Measurements from ENCODE around the gene GORASP2. TPM values are rescaled to one million over a fixed set of nuclear protein-coding genes. Genes with fewer than 3 reads are reported as not detected.

The GORASP2 gene
- total RNA-seq, 1 donor from 2014 or later: 63.1 TPM

- DNase-seq (ENCODE audit: low spot score) (no peak), ATAC-seq (no peak)
- intact Hi-C loops (cut with DNase I): no loop called here
Observed at GRCh38 chr2:170950221-170950761, 21.2 kb downstream of the GORASP2 start.

DNA sequence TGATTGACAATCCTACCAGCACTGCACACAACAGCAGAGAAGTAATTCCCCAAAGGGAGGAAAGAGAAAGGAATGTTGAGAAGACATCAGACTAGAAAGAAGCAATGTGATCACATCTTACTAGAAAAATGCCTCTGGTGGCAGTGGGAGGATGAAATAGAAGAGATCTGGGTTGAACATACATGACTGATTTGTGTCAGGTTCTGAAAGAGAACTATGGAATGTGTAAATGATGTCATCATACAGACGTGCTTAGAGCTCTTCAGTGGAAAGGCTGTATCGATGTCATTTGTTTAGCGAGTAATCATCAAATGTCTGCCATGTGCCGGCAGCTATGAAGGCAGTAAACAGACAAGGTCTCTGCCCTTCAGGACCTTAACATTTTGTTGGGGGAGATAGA lies 24.9 kb downstream of the GORASP2 start:
- no peak for DNase-seq (ENCODE audit: low spot score)
- intact Hi-C loops (cut with DNase I): no loop called here
- no peak for ATAC-seq

DNA sequence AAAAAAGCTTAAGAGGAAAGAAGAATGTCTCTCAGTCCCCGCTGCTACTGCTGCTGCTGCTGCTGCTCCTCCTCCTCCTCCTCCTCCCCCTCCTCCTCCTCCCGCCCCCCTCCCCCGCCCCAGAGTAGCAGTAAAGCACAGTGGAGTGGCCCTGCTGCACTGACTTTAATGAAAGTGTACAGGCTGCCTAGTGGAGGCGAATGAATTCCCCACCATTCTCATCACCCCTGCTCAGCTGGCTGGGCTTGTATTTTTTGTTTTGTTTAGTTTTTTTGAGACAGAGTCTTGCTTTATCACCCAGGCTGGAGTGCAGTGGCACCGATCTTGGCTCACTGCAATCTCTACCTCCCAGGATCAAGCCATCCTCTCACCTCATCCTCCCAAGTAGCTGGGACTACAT lies 34.3 kb downstream of the GORASP2 start:
- no peak for ATAC-seq
- intact Hi-C loops (cut with DNase I): no loop called here
- DNase-seq (ENCODE audit: low spot score): no peak

DNA sequence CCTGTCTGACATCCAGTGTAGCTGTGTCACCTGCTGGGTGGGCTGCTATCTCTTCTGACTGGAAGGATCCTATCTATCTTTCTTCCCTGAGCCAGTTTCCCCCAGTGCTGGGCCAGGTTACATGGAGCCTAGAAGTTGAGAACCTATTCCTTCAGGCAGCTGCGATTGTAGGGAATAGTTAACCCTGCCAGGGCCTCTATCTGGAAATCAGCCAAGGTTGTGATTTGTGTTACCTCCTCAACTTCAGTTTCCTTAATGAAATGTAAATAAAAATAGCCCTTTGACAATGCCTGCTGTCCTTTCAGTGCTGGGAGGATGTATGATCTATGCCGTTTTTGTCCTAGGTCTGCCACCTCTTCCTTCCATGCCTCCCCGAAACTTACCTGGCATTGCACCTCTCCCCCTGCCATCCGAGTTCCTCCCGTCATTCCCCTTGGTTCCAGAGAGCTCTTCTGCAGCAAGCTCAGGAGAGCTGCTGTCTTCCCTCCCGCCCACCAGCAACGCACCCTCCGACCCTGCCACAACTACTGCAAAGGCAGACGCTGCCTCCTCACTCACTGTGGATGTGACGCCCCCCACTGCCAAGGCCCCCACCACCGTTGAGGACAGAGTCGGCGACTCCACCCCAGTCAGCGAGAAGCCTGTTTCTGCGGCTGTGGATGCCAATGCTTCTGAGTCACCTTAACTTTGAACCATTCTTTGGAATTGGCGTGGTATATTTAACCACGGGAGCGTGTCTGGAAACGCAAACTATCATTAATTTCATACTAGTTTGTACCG lies 36.6 kb downstream of the GORASP2 start:
- ATAC-seq: no peak
- DNase-seq (ENCODE audit: low spot score): no peak
- intact Hi-C loops (cut with DNase I): no loop called here

DNA sequence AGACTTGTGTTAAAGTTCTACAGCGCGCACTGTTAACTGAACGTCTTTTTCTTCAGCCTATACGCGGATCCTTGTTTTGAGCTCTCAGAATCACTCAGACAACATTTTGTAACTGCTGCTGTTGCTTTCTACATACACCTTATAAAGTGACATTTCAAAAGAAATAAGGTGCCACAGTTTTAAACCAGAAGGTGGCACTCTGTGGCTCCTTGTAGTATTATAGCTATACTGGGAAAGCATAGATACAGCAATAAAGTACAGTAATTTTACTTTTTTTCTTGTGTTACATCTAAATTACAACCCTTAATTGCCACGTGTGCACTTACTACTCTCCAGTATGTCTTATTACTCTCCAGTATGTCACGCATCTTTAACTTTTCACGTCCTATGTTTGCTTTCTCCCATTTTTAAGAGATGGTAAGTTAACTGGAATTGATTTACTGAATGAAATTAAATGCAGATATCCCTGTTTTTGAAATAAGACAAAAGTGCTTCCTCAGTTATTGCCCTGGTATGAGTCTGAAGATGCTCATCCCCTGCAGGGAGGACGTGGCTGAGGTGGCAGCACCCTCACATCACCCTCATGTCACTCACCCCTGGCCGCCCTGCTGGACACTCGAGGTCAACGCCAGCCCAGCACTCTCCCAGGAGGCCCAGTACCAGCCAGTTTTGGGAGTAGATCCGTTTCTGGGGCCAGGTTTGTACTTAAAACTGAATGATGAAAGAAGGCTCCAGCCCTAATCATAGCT lies 37.8 kb downstream of the GORASP2 start:
- DNase-seq (ENCODE audit: low spot score) (no peak), ATAC-seq (no peak)
- intact Hi-C loops (cut with DNase I): no loop called here

DNA sequence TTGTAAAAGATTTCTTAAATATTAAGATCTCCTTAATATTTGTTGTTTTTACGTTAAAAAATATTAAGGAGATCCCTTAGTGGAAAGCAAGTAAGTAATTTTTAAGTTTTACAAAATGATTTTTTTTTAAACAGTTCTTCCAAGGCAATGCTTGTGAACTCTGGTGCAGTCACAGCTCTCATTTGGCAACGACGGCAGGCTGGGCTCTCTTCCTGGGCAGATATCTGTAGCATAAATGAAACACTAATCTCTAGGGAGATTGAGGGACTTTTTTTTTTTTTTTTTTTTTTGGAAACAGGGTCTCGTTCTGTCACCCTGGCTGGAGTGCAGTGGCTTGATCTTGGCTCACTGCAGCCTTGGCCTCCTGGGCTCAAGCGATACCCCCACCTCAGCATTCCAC lies 38.5 kb downstream of the GORASP2 start:
- intact Hi-C loops (cut with DNase I): no loop called here
- no peak for DNase-seq (ENCODE audit: low spot score)
- ATAC-seq: no peak

DNA sequence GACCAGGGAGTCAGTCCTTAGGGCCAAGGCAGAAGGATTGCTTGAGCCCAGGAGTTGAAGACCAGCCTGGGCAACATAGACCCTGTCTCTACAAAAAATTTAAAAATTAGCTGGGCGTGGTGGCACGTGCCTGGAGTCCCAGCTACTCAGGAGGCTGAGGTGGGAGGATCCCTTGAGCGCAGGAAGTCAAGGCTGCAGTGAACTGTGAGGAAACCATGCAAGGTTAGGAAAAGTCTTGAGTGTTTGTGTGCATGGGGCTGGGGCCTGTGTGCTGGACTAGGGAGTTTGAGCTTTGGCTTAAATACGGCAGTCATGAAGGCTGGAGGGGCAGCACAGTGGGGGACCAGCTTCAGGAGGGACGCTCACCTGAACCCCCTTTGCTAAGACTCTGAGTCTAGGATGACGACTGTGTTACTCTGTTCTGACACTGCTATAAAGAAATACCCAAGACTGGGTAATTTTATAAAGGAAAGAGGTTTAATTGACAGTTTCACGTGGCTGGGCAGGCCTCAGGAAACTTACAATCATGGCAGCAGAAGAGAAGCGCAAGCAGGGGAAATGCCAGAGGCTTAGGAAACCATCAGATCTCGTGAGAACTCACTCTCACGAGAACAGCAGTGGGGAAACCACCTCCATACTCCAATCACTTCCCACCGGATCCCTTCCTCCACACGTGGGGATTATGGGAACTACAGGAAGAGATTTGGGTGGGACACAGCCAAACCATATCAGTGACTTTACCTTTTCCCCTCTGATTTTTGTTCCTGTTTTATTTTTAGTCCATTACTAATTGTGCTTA lies 39.4 kb downstream of the GORASP2 start:
- DNase-seq (ENCODE audit: low spot score): no peak
- intact Hi-C loops (cut with DNase I): no loop called here
- peak; percentile 26 for ATAC-seq

DNA sequence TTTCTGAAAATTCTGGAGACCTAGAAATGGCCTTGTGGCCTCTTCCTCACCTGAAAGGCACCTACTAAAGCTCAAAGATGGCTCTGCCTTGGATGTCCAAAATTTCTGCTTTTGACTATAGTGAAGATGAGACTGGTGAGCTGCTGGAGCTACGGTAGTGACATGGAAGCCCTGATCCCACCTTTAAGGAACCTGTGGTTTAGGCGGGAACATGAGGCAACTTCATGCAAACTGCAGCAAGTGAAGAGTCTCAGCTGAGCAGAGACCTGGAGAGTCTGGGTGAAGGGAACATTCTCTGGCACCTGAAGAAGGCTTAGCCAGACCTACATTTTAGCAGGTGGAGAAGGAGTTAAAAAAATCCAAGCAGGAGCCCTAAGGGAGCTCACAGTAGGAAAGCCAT lies 40.0 kb downstream of the GORASP2 start:
- intact Hi-C loops (cut with DNase I): no loop called here
- no peak for DNase-seq (ENCODE audit: low spot score)
- no peak for ATAC-seq

DNA sequence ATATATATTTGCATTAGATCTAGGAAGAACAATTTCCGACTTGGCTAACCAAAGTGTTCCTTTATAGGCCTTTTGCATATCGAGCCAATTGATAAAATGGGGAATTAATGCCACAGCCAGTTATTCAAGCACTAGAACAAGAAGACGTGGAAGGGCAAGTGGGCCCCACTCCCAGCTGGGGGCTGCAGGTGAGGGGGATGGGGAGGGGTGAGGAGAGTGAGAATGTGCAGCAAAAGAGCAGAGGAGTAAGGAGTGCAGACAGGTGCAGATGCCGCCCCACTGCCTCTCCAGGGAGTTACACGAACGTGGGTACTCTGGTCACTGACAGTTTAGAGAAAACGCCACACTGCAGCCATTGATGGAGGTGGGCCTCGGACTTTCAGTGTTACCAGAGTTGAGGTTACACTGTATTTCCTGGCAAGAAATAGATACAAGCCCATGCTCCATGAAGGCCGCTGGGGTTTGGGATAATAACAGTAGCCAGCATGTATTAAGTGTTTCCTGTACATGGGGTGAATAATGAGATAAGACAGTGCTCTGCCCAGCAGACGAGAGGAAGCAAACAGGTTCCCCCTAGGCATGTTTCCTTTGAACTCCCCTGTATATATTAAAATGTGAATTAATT lies 40.9 kb downstream of the GORASP2 start:
- ATAC-seq (no peak), DNase-seq (ENCODE audit: low spot score) (no peak)
- intact Hi-C loops (cut with DNase I): loop anchor here (1.0 to 10.0 kb wide), 2 partner anchors 35 to 445 kb away; no protein-coding TSS in a partner anchor

DNA sequence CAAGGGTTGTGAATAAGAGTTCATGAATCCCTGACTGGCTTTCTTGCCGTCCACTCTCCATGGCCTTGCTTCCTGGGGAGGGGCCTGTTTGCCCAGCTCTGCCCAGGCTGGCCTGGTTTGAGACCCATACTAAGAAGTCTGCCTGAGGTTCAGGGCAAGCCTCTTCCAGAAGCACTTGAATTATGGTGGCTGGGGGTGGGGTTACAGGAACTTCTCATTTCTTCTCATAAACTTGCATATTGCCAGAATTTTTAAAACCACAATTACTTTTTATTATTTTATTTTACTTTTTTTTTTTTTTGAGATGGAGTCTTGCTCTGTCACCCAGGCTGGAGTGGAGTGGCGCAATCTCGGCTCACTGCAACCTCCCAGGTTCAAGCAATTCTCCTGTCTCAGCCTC lies 42.0 kb downstream of the GORASP2 start:
- ATAC-seq (no peak), DNase-seq (ENCODE audit: low spot score) (no peak)
- intact Hi-C loops (cut with DNase I): loop anchor here (10.0 kb wide), 1 partner anchor 444 kb away; no protein-coding TSS in a partner anchor

DNA sequence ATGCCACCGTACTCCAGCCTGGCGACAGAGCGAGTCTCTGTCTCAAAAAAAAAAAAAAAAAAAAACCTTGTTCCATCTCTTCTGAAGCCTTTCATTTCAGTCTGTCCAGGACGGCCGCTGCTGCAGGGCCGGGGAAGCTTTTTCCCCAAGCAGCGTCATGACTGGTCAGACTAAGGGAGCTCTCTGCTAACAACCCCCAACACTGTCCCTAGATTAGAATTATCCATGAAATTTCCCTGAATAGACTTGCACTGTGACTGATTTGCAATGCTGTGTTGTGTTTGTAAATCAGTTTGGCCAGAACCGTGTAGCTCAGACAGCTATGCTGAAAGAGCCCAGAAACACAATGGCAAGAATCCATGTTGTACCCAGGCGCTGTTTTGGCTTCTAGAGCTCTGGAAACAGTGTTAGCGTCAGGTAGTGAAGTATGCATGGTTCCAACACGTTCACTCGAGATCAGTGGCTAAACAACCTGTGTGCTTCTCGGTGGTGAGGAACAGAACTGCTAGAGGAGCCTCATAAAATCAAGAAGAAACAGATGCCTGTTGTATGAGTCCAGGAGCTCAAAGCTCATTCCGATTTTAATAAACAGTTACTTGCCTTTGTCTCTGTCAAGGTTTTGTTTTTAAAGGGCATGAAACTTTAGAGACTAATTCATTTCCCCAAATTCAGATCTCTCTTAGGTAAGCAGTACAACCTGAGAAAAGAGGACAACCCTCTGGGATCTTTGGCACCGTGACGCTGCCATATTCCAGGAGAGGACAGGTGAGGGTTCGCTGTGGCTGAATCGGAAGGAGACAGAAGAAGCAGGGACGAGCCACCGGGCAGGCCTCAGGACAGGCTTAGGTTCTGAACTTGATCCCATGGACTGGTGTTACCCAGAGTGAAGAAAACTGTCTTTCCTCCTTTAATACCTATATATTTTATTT lies 43.5 kb downstream of the GORASP2 start:
- ATAC-seq (no peak), DNase-seq (ENCODE audit: low spot score) (no peak)
- intact Hi-C loops (cut with DNase I): loop anchor here (10.0 kb wide), 1 partner anchor 442 kb away; no protein-coding TSS in a partner anchor

- ATAC-seq: no peak
- intact Hi-C loops (cut with DNase I): loop anchor here (10.0 kb wide), 1 partner anchor 442 kb away; no protein-coding TSS in a partner anchor
- DNase-seq (ENCODE audit: low spot score): no peak
Observed at GRCh38 chr2:170973225-170973491, 44.1 kb downstream of the GORASP2 start.

DNA sequence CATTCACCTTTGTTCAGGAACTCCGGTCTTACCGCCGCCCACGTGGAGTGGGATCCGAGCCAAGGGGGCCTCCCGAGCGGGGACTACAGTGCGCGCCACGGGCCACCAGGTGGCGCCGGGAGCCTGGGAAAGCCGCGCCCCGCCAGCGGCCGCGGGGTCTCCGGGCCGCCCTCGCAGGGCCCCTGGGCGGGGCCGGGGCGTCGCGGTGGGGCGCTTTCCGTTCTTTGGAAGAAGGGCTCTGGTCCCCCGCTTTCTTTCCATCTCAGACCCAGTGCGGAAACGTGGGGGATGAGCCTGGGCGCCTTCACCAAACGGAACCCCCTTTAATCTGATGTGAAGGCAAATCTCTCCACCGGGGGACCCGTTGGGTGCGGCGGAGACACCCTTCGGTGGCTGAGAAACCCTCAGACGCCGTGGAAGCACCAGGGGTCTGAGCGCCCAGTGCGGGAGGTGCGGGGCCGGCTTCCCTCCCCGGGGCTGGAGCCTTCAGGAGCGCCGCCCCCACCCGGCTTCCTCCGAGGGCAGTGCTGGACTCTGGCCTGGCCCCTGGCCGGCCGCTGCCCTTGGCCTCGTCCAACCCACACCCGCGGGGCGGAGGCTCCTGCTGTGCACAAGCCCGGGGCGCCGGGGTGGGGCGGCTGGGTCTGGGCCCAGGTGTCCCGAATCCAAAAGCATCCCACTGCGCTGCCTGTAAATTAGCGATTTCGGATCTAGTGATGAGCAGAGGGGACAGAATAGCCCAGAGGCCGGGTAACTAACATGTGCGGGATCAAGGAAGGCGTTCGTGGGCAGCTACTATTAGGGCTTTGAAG lies 44.6 kb downstream of the GORASP2 start:
- intact Hi-C loops (cut with DNase I): loop anchor here (10.0 kb wide), 1 partner anchor 441 kb away; no protein-coding TSS in a partner anchor
- ATAC-seq (peak; percentile 96), DNase-seq (ENCODE audit: low spot score) (peak; percentile 93)

DNA sequence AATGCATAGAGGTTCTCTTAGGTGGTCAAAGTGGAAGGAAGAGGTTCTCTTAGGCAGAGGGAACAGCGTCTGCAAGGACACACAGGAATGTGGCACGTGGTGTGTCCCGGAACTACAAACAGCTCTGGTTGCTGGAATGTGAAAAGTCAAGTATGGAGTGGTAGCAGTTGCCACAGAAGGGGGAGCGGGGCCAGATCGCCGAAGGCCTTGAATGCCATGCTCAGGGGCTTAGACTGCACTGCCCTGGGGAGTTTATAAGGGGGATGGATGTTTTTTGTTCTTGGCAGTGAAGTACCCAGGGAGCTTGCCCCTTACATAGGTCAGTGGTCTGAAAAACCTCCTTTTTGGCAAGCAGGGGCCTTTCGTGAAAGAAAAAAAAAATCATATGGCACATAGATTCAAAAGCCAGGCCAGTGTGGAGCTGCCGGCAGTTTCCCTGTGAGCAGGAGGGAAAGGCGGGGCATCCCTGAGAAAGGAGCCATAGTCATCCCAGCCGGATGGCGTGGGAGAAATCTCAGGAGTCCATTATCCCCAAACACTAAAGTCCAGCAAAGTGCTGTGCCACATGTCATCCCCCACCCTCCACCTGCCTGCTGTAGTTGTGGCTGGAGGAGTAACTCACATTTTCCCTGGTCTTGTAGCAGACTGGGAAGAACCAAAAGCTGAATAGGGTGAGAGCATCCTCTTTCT lies 45.4 kb downstream of the GORASP2 start:
- intact Hi-C loops (cut with DNase I): loop anchor here (10.0 kb wide), 1 partner anchor 440 kb away; no protein-coding TSS in a partner anchor
- no peak for DNase-seq (ENCODE audit: low spot score)
- peak; percentile 35 for ATAC-seq

DNA sequence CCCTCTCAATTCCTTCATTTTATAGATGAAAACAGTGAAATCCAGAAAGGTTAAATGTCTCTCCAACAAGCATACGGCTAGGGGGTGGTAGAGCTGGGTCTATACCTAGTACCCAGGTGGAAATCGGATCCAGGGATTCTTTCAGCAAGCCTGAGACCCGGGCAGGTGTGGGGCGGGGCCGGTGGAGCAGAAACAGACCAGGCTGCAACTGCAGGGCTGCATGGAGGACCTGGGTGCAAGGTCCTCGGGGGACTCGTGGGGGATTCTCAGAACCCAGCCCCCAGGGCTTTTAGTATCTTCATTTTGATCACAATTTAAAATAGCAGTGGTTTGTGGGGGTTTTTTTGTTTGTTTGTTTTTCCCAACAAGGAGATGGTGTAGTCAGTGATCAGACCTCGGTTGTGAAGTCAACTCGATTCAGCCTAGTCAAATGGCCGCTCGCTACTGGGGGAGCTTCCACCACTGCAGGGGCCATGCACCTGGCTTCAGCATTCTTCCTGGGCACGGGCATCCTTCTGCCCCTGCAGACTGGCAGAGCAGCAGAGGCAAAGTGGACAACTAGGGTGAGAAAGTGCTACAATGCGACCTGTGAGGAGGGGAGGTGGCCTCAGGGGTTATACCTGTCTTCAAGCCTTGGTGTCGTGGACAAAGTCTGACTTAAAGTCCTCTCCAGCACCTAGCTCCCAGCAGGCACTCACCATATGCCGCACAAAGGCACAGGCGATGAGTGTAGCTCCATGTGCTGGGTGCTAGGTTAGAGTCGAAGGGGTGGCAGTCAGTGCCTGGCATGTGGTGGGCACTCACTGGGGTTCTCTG lies 46.3 kb downstream of the GORASP2 start:
- DNase-seq (ENCODE audit: low spot score) (no peak), ATAC-seq (no peak)
- intact Hi-C loops (cut with DNase I): loop anchor here (10.0 kb wide), 1 partner anchor 439 kb away; no protein-coding TSS in a partner anchor

DNA sequence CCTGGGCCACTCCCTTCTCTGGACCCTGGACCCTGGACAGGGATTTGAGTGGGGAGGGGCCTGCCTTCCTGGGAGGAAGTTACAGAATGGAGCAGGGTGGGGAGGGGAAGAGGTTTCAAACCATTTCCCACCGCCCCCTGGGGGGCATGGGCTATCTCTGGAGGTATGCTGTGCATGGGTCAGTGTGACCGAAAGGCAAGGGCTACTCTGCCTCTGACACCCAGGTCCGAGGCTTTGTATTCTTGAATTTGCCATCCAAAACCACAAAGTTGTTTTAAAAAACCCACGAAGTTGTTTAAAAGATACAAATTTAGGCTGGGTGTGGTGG lies 46.9 kb downstream of the GORASP2 start:
- ATAC-seq: no peak
- intact Hi-C loops (cut with DNase I): loop anchor here (10.0 kb wide), 1 partner anchor 439 kb away; no protein-coding TSS in a partner anchor
- no peak for DNase-seq (ENCODE audit: low spot score)

All from sciatic nerve (tissue), 2 donors.